HG03442 (cell line): ENCODE data around the gene WNT3A.

Source experiments
- ATAC-seq: cut with Tn5 transposase; IDR thresholded peaks from one replicate; pipeline ENCODE4 v1.9.1; 2021; ENCODE audit warnings: mild to moderate bottlenecking, moderate library complexity; ENCODE audit not compliant: unreplicated experiment

The WNT3A gene

DNA sequence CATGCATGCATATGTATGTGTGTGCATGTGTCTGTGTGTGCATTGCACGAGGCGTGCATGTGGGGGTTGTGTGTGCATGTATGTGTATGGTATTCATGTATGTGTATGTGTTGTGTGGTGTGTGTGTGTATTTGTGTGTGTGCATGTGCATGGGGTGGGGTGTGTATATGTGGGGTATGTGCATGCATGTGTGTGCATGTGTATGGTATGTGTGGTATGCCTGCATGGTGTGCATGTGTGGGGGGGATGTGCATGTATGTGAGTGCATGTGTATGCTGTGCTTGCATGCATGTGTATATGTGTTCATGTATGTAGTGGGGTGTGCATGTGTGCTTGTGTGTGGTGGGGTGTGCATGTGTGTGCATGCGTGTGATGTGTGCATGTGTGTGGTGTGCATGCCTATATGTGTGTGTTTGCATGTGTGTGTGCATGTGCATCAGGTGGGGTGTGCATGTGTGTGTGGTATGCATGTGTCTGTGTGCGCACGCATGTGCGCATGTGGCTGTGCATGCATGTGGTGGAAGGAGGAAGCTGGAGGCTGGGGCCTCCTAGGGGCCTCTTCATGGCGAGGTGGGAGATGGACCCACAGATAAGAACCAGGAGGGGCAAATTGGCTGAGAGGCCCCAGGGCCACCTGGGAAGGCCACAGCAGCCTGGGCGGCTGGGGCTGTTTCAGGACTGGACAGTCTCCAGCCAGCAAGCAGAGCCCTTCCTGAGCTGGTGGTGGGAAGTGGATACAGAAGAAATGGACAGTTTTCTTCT, 39.8 kb downstream of the WNT3A start:
- ATAC-seq, result no peak

DNA sequence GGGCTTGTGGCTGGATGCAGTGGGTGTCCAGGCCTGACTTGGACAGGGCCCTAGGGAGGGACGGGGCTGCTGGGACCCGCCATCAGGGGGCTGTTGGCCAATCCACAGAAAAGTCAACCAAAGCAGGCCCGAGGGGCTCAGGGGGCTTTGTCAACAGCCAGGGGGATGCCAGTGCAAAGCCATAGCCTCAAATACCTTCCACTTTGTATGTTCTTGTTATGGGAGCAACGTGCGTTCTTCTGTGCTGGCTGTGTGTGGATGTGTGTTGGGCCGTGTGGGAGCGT, 40.3 kb downstream of the WNT3A start:
- no peak for ATAC-seq

DNA sequence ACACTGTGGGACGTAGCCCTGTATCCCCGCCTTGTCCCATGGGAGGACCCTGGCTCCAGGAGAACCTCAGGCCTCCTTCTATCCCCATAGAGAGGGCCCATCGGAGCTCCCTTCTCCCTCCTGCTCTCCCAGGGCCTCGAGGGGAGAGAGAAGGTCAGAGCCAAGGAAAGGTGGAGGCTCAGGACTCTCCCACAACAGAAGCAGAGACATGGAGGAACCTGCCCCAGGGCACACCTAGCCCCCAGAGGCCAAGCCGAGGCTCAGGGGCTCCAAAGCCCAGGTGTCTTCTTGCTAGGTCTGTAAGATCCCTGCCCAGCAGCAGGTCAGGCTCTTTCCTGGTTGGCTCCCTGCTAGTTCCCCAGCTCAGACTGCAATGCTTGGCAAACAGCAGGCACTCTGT, 41.3 kb downstream of the WNT3A start:
- ATAC-seq, result no peak

DNA sequence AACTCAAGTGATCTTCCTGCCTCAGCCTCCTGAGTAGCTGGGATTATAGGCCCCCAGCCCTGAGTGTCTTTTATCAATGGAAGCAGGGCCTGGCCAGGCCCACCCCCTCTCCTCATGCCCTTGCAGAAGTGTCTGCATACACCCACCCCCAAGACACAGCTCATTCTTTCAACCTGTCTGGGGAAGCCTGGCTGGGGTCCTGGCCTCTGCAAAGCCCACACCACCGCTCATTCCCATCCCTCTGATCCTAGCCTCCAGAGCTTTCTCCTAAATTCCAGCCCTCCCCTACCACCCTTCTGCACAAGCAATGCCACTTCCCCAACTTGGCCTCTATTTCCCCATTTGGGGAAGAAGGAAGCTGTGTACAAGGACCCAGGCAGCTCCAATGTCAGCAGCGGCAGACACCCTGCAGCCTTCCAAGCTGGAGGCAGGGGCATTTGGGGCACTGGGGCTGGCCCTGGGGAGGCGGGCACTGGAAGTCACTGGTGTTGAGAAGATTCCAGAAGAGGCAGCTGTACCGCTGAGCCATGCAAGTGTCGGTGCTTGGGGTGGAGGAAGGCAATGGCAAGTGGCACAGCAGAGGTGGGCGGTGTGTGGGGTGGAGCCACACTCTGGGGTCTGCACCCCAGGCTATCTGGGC, 42.0 kb downstream of the WNT3A start:
- ATAC-seq, result no peak

DNA sequence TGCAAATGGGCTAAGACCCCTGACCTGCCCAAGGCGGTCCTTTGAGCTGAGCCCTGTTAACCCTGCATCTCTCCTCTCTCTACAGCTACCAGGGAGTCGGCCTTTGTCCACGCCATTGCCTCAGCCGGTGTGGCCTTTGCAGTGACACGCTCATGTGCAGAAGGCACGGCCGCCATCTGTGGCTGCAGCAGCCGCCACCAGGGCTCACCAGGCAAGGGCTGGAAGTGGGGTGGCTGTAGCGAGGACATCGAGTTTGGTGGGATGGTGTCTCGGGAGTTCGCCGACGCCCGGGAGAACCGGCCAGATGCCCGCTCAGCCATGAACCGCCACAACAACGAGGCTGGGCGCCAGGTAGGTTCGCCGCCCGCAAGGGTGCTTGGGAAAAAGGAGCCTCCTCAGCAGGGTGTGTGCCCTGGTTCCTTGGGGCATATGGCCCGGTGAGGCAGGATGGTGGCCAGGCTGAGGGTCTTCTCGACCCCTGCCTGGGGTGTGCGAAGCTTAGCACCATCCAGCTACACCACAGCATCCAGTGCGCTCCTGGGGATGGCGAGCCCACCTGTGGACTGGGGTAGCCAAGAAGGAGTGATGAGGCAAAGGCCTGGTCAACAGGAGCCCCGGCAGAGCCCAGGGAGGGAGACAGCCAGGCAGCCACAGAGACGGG, 43.9 kb downstream of the WNT3A start:
- no peak for ATAC-seq

DNA sequence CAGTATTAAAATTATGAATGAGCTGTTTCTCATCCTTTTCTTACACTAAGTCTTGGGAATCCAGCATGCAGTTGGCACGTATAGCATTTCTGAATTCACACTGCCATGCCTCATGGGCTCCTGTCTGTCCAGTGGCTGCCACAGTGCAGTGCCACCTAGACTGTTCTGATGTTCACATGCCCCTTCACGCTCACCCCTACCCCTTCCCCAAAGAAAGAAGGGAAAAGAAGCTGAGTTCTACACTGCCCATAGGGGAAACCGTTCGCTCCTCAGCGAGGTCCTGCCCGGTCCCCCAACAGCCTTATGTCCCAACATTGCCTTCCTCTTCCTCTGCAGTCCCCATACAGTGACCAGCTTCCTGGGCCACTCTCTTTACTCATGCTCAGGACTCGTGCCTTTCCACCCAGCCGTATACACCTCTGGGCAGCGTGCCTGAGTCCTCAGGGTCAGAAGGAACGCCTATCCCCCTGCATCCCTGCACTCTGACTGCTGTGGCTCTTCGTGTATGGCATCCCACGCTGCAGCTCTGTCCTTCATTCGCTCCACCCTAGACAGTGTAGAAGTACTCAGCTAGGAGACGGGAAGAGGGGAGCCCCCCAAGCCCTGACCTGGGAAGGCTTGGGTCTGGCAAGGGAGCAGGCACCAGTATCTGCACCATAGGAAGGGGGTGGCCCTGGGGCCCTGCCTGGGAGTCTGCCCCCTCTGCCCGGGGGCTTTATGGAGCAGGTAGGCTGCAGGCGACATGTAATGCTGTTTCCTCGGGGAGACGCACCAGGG, 51.6 kb downstream of the WNT3A start:
- no peak for ATAC-seq

DNA sequence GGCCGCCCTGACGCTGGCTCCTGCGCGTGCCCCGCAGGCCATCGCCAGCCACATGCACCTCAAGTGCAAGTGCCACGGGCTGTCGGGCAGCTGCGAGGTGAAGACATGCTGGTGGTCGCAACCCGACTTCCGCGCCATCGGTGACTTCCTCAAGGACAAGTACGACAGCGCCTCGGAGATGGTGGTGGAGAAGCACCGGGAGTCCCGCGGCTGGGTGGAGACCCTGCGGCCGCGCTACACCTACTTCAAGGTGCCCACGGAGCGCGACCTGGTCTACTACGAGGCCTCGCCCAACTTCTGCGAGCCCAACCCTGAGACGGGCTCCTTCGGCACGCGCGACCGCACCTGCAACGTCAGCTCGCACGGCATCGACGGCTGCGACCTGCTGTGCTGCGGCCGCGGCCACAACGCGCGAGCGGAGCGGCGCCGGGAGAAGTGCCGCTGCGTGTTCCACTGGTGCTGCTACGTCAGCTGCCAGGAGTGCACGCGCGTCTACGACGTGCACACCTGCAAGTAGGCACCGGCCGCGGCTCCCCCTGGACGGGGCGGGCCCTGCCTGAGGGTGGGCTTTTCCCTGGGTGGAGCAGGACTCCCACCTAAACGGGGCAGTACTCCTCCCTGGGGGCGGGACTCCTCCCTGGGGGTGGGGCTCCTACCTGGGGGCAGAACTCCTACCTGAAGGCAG, 52.3 kb downstream of the WNT3A start:
- ATAC-seq, result peak; percentile 20

DNA sequence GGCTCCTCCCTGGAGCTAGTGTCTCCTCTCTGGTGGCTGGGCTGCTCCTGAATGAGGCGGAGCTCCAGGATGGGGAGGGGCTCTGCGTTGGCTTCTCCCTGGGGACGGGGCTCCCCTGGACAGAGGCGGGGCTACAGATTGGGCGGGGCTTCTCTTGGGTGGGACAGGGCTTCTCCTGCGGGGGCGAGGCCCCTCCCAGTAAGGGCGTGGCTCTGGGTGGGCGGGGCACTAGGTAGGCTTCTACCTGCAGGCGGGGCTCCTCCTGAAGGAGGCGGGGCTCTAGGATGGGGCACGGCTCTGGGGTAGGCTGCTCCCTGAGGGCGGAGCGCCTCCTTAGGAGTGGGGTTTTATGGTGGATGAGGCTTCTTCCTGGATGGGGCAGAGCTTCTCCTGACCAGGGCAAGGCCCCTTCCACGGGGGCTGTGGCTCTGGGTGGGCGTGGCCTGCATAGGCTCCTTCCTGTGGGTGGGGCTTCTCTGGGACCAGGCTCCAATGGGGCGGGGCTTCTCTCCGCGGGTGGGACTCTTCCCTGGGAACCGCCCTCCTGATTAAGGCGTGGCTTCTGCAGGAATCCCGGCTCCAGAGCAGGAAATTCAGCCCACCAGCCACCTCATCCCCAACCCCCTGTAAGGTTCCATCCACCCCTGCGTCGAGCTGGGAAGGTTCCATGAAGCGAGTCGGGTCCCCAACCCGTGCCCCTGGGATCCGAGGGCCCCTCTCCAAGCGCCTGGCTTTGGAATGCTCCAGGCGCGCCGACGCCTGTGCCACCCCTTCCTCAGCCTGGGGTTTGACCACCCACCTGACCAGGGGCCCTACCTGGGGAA, 53.0 kb downstream of the WNT3A start:
- peak; percentile 41 for ATAC-seq

DNA sequence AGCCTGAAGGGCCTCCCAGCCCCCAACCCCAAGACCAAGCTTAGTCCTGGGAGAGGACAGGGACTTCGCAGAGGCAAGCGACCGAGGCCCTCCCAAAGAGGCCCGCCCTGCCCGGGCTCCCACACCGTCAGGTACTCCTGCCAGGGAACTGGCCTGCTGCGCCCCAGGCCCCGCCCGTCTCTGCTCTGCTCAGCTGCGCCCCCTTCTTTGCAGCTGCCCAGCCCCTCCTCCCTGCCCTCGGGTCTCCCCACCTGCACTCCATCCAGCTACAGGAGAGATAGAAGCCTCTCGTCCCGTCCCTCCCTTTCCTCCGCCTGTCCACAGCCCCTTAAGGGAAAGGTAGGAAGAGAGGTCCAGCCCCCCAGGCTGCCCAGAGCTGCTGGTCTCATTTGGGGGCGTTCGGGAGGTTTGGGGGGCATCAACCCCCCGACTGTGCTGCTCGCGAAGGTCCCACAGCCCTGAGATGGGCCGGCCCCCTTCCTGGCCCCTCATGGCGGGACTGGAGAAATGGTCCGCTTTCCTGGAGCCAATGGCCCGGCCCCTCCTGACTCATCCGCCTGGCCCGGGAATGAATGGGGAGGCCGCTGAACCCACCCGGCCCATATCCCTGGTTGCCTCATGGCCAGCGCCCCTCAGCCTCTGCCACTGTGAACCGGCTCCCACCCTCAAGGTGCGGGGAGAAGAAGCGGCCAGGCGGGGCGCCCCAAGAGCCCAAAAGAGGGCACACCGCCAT, 53.8 kb downstream of the WNT3A start:
- no peak for ATAC-seq

DNA sequence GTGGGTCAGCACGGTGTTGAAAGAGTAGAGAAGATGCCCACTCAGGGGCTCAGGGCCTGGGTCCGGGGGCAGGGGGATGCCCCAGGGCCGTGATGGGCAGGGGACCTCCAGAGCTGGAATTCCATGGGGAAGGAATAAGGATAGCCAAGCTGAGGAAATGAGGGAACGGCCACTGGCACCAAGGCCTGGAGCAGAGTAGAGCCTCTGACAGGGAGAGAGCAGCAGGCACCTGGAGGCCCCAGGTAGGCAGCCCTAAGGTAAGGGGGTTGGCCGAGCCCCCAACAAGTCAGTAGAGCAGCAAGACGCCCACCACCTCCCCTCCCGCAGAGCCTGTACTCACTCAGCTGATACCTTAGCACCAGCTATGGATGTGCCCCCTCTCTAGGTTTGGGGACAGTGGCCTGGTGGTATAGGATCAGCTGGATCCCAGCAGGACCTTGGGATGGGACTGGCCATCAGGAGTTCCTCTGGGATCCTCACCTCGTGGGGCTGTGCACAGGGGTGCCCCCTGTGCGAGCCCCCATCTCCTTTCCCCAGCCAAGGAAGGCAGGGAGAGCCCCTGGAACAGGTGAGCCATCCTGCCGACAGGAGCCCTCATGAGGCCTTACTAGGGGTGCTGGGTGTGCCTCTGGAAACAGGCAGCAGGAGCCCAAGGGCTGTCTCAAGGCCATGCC, 54.8 kb downstream of the WNT3A start:
- ATAC-seq, result no peak

DNA sequence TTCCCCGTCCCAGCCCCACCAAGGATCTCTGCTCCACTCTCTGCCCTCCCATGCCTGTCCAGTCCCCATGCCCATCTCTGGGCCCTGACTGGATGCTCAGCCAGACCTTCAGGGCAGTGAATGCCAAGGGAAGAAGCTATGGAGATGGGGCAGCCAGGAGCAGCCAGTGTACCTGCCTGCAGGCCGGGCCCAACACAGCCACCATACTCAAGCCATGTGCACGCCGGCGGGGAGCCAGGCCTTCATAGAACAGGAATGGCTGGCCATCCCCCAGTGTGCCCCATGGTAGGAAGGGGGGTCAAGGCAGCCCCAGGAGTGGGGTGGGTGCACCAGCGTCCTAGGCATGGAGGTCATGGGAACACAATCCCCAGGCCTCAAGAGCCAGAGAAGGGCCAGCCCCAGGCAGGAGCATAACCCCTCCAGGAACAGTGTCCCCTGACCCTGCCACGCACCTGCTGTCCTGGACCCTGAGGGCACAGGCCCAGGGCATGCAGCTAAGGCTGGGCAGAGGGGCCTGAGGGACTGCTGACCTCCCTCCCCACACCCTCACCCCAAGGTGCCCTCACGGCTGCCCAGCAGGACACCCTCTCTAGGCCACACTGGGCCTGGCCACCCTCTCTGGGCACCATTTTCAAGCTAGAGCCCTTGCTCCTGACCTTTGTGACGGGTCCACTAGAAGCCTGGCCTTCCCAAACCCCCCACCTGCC, 55.4 kb downstream of the WNT3A start:
- ATAC-seq, result no peak

DNA sequence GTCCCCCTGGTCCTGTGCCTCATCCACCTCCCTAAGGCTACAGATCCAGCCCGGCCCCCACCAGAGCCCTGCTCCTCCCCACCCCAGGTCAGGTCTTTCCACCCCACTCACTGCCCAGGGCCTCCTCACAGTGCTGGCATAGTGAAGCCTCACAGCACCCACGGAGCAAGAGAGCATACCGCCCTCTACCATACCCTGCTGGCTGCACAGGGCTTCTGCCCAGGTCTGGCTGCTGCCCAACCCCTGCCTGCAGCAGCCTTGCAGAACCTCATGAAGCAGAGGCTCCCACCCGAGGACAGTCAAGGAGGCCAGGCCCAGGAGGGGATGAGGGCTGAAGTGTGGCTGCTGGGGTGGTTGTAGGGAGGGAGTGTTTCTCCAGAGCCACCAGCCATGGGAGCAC, 56.0 kb downstream of the WNT3A start:
- no peak for ATAC-seq

DNA sequence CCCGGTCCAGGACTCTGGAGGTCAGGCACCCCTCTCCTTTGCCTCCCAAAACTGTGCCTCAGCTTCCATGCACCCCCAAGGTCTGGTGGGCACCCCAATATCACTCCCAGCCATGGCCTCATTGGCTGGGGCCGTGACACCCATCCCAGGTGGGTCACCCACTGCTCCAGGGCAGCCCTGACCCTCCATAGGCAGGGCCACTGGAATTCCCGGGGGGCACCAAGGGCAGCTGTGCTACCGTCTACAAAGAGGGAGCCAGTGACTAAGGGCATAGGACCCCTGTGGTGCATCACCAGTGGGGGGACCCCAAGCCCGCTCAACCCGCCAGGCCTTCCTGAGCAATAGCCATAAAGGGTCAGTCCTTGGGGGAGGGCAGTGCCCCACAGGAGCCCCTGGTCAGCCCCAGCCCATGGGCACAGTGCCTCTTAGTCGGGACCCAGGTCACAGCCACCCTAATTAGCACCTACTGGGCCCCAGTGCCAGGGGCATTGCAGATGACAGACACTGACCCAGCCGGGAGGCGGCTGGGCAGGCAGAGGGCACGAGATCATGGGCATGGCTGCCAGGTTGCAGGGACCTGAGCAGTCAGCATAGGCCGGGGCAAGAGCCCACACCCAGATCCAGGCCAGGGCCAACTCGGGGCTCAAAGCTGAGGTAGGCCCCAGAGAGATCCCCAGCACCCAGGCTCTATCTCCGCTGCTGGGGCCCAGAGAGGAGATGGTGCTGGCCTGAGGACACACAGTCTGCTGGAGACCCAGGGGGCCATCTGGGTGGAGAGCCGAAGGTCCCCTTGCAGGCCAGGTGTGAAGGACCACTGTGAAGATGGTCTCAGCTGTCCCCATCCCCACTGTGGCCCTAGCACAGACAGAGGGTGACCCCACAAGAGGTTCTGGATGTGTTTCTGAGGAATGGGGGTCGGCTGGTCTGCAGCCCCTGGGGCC, 56.7 kb downstream of the WNT3A start:
- ATAC-seq, result no peak

DNA sequence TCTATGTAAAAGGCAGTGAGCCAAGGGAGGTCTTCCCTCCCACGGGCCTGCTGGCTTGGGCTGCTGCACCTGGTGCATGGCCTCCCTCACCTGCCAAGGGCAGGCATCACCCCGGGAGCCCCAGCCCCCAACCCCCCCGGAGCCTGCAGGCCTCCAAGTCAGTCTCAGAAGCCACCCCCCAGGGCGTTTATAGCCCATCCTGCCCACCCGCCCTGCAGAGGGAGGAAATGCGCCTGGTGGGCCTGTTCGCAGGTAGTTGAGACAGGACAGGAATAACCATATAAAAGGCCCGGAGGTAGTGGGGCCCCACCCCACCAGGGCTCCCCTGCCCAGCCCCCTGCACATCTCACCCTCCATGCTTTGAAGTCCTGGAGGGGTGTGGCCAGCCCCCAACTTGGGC, 57.5 kb downstream of the WNT3A start:
- ATAC-seq, result no peak

DNA sequence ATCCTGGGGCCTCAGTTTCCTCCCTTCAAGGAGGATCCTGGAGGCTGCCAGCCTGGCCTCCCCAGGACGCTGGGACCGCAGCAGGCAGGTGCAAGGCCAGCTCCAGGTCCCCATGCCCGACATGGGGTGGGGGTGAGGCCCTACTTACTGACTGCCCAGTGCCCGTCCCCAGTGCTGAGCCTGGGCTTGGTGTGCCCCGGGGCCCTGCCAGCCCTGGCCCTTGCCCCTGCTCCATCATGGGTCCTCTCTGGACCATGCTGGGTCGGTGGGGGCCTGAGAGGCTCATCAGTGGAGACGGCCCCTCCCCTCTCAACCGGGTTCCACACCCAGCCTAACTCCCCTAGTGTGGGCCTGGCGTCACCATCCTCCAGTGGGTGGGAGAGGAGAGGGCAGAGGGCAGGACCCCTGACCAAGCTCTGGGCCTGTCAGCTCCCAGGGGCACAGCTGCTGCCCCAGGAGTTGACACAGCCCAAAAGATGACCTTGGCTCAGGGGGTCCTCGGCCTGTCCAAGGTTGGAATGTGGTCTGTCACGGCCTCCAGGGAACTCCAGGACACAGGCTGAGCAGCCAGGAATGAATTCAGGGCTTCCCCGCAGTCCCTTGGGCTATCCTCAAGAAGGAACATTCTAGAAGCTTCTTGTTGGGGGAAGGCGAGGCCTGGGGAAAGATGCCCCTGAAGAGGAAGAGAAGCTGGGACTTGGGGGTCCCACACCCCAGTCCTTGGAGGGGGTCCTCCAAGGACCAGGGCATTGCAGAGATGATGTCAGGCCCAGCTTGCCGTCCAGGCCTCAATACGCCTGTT, 58.1 kb downstream of the WNT3A start:
- ATAC-seq, result no peak

DNA sequence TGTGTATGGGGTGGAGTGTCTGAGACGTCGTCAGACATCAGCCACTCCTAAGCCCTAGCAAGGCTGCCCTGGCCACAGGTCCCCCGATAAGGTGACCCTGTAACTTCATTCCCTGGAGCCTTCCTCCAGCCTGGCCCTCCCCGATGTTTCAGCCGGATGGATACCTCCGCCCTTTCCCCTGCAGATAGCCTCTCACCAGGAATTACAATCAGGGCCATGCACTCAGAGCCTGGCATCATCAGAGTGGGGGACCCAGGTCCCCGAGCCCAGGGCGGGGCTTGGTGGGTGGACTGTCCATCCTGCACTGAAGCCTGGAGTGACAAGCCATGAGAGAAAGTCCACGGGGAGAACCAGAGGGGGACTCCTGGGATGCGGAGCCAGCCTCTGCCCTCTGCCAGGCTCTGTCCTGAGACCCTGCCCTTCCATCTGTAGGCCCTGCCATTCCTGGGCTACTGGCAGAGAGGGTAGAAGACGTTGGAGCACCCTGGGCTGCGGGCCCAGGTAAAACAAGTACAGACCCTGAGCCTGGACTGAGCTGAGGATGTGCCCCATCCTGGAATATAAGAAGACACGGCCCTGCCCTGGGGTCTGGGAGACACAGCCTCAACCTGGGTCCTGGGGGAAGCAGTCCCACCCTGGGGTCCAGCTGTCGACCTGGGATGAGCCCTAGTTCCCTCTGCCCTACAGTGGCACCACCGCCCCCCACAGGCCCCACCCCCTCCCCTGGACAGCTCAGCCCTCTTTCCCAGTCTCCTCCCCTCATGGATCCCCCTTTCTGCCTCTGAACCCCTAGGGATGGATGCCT, 58.9 kb downstream of the WNT3A start:
- no peak for ATAC-seq
